ENCODE results near the gene ZBTB20. TPM values are rescaled to one million over a fixed set of nuclear protein-coding genes. Genes with fewer than 3 reads are reported as not detected.

The ZBTB20 gene
- total and polyA plus RNA-seq, 4 donors: 0.88 to 83.2 (median 20.4) TPM

DNA sequence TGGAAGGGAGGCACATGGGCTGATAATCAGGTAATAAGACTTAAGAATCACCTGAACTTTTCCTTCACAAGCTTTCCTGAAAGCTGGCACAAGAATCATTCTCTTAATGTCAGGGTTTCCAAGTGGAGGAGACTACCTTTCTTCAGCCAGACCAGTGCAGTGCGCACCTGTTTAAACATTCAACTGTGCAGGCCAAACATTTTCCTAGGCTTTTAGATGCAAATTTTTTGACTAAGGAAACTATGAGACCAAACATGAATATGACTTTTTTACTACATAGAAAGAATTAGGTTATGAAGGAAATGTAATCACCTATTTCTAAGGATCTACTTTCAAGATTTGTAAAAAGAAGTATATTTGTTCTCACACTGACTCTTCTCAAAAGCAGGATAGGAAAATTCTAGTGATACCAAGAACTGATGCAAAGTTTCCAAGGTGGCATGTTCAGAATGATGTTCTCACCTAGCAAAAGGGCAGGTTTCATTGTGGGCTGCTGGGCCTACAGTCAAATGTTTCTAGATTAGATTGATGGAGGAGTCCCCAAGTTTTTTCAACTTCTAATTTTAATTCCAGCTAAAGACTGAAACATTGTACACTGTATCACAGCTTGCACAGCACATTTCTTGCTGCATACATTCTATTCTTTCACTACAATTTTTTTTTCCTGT, 514.2 kb downstream of the ZBTB20 start:
- H3K9ac ChIP-seq (ENCODE audit: low read depth in 1 of 2, low read length in 2 of 2): no peak overlapping the region
- H3K27ac ChIP-seq (ENCODE audit: low read depth in 1 of 2, low read length in 2 of 2): no peak overlapping the region
- peaks cover 0 to under 1% (median 0%) of the 10 kb centered on the region in 4 donors for H3K4me1 ChIP-seq (ENCODE audit: control insufficient read depth in 4 of 4, insufficient read depth in 4 of 4, low read length in 3 of 4)
- TF ChIP-seq REST (IDR thresholded peaks at IDR 0.05): no peak
- TF ChIP-seq HNF4G (IDR thresholded peaks at IDR 0.05): no peak
- no peak for TF ChIP-seq NR2F2 (IDR thresholded peaks at IDR 0.05)
- TF ChIP-seq, protein P1, sequence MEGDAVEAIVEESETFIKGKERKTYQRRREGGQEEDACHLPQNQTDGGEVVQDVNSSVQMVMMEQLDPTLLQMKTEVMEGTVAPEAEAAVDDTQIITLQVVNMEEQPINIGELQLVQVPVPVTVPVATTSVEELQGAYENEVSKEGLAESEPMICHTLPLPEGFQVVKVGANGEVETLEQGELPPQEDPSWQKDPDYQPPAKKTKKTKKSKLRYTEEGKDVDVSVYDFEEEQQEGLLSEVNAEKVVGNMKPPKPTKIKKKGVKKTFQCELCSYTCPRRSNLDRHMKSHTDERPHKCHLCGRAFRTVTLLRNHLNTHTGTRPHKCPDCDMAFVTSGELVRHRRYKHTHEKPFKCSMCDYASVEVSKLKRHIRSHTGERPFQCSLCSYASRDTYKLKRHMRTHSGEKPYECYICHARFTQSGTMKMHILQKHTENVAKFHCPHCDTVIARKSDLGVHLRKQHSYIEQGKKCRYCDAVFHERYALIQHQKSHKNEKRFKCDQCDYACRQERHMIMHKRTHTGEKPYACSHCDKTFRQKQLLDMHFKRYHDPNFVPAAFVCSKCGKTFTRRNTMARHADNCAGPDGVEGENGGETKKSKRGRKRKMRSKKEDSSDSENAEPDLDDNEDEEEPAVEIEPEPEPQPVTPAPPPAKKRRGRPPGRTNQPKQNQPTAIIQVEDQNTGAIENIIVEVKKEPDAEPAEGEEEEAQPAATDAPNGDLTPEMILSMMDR (IDR thresholded peaks at IDR 0.05; ENCODE audit: low read depth, low read length, missing input control): no peak
- TF ChIP-seq RXRA (IDR thresholded peaks at IDR 0.05): no peak
- TF ChIP-seq ZBTB33 (IDR thresholded peaks at IDR 0.05): no peak
- no peak for TF ChIP-seq YY1 (IDR thresholded peaks at IDR 0.05)
- TF ChIP-seq, protein P2, sequence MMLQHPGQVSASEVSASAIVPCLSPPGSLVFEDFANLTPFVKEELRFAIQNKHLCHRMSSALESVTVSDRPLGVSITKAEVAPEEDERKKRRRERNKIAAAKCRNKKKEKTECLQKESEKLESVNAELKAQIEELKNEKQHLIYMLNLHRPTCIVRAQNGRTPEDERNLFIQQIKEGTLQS (IDR thresholded peaks at IDR 0.05): no peak
- no peak for TF ChIP-seq GABPA (IDR thresholded peaks at IDR 0.05 in 1 of 2, conservative IDR thresholded peaks at IDR 0.05 in 1 of 2)
- TF ChIP-seq TAF1 (conservative IDR thresholded peaks at IDR 0.05): no peak
- no peak for TF ChIP-seq HNF4A (conservative IDR thresholded peaks at IDR 0.05)
- no peak for TF ChIP-seq JUND (IDR thresholded peaks at IDR 0.05)
- TF ChIP-seq, protein P3, sequence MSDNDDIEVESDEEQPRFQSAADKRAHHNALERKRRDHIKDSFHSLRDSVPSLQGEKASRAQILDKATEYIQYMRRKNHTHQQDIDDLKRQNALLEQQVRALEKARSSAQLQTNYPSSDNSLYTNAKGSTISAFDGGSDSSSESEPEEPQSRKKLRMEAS (IDR thresholded peaks at IDR 0.05): no peak
- TF ChIP-seq RAD21 (IDR thresholded peaks at IDR 0.05): no peak
- TF ChIP-seq EGR1 (IDR thresholded peaks at IDR 0.05; ENCODE audit: low read depth in 2 of 2): no peak
- TF ChIP-seq SP1 (IDR thresholded peaks at IDR 0.05): no peak
- no peak for TF ChIP-seq FOXA1 (IDR thresholded peaks at IDR 0.05)
- TF ChIP-seq FOXA2 (IDR thresholded peaks at IDR 0.05): no peak
- H3K9me3 ChIP-seq (ENCODE audit: control insufficient read depth in 4 of 4, low read length in 3 of 4): no peaks in the 10 kb centered on the region
- H3K4me3 ChIP-seq (ENCODE audit: low read depth in 1 of 3, low read length in 3 of 3): no peak overlapping the region
- 97% methylated on average over 1 of the region's 1 CpG for WGBS
- no peaks in the 10 kb centered on the region for H3K27me3 ChIP-seq (ENCODE audit: control insufficient read depth in 4 of 4, insufficient read depth in 4 of 4, low read length in 3 of 4)
- DNase-seq (ENCODE audit: low spot score): no peak
- no peaks in the 10 kb centered on the region for H3K36me3 ChIP-seq (ENCODE audit: control insufficient read depth in 4 of 4, insufficient read depth in 3 of 4, low read depth in 1 of 4, low read length in 3 of 4)

Measured in liver (tissue), 9 donors.